Islet of Langerhans (tissue), 1 donor: Measurements from ENCODE around the gene TSNAXIP1.

Experiments used
- FAIRE-seq: peaks from one replicate; lab custom pipeline; 2011; peaks lifted over from hg19 to GRCh38; lab: Jason Lieb, UNC

TSNAXIP1 gene

DNA sequence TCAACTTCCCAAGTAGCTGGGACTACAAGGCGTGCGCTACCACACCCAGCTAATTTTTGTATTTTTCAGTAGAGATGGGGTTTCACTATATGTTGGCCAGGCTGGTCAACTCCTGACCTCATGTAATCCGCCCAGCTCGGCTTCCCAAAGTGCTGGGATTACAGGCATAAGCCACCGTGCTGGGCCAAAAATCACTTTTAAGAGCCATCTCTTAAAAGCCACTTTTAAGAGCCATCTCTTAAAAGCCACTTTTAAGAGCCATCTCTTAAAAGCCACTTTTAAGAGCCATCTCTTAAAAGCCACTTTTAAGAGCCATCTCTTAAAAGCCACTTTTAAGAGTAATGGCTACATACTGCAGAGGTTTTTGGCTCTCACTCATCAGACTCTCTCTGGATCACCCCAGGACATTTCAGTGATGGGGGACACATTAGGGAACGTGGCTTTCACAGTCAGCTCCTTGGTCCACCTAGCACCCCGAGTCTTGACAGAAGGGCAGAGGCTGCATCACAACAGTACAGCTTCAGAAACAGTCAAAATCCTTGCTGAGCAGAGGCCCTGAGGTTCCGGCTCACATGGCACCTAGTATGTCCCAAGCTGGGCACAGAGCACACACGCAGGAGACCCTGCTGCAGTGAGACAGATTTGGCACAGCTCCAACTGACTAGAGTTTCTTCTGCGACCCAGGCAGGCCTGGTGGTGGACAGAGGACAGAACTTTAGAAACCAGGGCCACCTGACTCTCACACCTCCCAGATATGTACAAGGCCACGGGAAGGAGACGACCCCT lies 23.9 kb upstream of the TSNAXIP1 start:
- no peak for FAIRE-seq

DNA sequence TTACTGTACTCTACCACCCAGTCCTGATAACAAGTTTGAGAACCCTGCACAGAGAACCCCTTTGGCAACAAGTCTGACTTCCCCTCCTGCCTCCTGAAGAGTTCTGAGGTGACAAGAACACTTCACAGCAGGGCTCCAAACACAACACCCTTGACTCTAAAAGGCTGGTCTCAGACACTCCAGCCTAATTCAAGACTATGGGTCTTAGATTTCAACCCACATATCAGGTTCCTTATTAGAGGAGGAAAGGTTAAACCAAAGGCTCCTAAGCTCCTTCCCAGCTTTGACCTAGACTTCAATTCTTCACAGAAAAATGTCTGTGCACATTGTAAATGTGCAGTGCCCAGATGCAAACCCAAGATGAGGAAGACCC lies 23.4 kb upstream of the TSNAXIP1 start:
- FAIRE-seq, result no peak

DNA sequence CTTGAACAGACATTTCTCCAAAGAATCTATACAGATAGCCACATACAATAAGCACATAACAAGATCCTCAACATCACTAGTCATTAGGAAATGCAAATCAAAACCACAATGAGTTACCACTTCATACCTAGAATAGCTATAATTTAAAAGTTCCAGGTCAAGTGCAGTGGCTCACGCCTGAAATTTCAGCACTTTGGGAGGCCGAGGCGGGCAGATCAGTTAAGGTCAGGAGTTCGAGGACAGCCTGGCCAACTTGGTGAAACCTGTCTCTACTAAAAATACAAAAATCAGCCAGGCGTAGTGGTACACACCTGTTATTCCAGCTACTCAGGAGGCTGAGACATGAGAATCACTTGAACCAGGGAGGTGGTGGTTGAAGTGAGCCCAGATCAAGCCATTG lies 20.2 kb upstream of the TSNAXIP1 start:
- FAIRE-seq, result no peak

DNA sequence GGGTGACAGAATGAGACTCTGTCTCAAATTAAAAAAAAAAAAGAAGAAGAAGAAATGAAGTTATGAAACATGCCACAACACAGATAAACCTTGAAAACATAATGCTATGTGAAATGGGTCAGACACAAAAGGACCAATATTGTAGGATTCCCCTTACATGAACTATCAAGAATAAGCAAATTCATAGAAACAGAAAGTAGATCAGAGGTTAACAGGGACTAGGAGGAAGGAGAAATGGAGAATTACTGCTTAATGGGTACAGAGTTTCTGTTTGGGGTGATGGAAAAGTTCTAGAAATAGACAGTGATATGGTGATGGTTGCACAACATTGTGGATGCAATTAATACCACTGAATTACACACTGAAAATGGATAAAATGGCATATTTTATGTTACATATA lies 16.6 kb upstream of the TSNAXIP1 start:
- FAIRE-seq, result no peak

DNA sequence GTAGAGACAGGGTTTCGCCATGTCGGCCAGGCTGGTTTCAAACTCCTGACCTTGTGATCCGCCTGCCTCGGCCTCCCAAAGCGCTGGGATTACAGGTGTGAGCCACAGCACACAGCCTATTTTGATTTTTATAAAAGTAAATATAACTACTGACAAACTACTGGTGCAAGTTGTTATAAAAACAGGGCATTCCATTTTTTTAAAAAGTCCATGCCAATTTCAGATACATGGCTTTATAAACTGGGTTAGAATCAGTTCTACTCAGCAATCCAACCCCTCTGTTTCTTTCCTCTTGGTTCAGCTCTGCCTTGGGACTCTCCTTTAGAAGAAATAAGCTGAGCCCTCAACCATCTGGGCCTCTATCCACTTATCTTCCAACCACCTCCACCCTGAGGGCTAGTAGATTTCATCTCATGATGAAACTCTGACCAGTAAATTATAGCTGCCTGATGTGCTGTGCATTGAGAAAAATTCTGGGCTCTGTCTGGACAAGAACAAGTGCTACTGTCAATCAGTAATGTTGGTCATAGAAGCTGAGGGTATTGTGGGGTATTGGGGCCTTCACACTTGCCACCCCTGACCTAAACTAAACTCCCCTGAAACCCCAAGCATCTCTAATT lies 10.5 kb upstream of the TSNAXIP1 start:
- no peak for FAIRE-seq

DNA sequence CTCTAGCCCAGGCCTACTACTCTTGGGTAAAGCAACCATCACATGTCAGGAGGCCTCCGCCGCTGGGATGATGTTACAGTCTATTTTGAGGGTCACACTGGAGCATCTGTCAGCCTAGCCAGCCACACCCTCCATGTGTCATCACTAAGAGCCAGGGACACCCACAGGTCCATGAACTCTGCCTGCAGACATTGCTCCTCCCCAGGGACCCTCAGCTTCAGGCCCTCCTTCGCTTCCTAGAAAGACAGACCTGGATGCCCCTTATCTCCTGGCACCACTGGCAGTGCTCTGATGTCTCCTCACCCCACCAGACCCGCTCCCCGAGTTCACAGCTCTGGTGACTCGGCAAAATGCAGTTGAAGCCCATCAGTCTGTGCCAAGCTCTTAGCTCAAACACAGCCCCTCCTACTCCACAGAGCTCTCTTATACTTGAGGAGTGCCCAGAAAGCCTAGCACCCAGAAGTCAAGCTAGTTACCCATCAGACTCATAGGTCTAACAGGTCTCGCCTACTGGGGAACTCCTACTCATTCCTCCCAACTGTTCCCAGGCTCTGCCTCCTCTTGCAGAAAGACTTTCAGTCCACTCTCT lies 6.3 kb upstream of the TSNAXIP1 start:
- FAIRE-seq, result no peak

DNA sequence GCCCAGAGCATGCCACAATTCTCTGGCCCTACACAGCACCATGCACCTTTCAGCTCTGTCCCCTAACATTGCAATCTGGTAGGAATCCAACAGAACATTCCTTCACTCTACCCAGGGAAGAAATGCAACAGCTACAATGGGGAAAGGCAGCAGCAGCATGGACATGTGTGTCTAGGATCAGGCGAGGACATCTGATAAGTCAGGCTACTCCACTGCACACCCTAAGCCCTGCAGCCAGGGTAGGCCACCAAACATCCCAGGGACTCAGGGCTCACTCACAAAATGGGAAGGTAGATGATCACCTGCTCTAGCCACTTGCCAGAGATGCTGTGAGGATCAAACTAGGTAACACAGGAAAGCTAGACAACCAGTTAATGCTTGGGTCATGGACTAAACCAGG lies 5.4 kb upstream of the TSNAXIP1 start:
- FAIRE-seq, result no peak

DNA sequence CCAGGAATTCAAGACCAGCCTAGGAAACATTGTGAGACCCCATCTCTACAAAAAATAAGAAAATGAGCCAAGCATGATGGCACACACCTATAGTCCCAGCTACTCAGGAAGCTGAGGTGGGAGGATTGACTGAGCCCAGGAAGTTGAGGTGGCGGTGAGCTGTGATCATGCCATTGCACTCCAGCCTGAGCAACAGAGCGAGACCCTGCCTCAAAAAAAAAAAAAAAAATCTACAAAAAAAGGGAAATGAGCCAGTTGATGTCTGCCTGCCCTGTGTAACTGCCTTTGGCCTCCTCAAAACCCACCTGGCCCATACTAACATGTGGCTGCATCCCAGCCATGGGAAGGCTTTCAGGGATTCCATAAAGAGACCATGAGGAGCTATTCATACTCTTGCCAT lies 4.8 kb upstream of the TSNAXIP1 start:
- no peak for FAIRE-seq

DNA sequence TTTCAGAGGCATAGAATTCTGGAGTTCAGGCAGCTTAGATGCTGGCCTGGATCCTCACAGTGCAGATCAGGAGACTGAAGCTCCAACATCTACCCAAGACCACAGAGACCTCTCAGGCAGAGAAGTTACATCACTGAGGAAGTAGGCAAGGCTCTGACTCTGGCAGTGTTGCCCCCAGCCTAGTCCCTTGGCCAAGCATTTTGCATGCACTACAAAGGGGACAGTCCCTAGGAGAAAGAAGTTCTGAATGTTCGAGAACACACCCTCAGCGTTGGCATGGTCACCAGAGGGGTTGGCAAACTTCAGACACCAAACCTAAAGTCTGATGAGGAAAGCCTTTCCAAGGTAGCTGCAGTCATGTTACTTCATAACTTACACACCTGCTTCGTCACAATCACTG lies 2.8 kb upstream of the TSNAXIP1 start:
- FAIRE-seq, result no peak

DNA sequence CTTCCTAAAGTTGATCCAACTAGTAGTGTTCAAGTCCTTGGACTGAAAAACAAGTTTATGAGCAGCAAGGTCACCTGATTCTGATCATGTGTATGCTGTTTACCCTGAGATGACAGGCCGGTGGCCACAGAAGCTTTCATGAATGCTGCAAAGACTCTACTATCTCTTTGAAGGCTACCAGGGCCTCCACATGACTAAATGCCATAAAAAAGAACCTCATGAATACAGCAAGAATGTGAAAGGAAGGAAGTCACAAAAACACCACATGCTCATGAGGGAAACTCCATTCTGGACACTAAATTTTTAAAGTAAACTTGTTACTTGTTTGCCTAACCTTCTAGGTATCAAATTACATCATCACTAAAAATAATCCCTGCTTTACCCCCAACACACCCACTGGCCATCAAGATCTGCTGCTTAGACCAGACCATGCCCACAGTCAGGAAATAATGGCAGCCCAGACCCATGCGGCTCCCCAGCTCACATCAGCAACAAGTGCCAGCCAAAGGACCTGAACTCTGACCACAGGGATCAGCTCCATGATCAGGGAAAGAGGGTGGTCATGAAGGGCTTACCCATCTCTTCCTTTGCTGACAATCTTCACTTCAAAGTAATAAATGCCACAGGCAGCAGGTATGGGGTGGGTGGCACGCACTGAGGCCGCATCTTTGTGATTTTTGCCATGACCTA lies 1.7 kb upstream of the TSNAXIP1 start:
- FAIRE-seq, result no peak

DNA sequence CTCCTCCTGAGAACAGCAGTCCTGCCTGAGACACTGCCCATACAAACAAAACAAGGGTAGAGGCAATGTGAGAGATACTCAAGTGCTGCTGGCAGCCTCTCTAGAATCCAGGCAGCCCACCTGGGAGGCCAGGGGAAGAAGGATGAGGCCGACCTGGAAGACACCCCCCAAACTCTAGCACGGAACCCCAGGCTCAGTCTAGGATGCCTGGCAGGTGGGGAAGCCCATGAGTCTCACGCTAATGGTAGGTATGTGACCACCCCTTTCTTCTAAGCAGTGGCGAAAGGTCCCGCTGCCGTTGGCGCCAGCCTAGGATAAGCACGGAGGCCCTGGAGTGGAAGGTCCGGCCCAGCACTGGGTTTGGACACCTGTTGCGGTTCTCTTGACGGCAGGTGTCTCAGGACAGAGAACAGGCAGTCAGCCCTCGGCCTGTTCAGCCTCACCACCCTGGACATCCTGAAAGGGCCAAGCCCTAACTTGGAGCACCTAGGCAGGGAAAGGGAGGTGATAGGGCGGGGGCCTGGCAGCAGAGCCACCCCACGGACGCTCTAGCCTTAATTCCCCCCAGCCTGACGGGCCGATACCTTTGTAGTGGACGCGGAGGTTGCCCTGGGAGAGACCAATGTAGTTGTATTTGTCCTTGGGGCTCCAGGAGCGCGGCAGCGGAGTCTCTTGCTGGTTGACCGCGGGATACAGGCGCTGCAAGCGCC lies 816 bp upstream of the TSNAXIP1 start:
- FAIRE-seq, result no peak

DNA sequence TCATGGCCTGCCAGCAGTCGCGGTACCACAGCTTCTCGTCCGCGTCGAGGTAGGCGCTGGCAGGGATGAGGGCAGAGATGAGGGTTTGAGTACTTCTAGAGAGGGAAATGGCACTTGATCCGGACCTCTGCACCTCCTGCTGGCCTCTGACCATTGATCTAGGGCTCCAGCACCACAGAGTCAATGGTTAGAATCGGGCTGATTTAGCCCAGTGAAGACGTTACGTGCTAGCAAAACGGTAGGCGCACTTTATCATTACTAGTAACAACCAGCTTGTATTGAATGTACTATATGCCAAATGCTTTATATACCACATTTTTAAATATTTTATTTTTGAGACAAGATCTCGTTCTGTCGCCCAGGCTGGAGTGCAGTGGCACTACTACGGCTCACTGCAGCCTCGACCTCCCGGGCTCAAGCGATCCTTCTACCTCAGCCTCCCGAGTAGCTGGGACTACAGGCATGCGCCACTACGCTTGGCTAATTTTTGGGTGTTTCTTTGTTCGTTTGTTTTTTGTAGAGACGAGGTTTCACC lies 526 bp downstream of the TSNAXIP1 start:
- FAIRE-seq, result no peak

DNA sequence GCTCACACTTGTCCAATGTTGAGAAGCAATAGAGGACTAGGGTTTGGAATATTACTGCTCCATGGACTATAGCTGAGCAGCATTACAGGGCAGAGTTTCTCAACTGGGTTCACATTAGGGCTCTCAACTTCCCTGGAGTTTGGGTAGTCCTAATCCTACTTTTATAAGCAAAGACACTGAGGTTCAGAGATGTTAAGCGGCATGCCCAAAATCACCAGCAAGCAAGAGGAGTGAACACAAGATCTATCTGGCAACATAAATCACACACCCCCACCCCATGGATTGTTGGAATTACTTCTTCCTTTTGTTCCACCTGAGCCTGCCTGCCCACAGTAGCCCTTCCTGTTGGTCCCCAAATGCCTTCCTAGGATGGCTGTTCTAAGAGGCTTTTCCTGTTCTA lies 5.2 kb downstream of the TSNAXIP1 start:
- no peak for FAIRE-seq

DNA sequence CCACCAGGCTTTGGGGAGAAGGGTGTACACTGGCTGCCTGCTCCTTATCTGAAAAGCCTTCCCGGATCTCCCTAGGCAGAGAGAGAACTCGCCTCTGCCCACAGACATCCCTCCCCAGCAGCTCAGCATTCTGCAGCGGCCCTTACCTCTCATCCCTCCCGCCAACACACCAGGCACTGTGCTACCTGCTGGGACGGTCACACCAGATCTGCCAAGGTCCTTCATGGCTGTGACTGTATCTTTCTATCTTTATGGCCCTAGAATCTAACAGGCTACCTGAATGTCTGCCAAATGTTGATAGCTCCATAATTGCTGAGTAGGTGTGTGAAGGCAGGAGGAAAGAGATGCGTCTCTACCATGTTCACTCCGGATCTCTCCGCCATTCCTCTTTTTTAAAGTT lies 7.9 kb downstream of the TSNAXIP1 start:
- no peak for FAIRE-seq

DNA sequence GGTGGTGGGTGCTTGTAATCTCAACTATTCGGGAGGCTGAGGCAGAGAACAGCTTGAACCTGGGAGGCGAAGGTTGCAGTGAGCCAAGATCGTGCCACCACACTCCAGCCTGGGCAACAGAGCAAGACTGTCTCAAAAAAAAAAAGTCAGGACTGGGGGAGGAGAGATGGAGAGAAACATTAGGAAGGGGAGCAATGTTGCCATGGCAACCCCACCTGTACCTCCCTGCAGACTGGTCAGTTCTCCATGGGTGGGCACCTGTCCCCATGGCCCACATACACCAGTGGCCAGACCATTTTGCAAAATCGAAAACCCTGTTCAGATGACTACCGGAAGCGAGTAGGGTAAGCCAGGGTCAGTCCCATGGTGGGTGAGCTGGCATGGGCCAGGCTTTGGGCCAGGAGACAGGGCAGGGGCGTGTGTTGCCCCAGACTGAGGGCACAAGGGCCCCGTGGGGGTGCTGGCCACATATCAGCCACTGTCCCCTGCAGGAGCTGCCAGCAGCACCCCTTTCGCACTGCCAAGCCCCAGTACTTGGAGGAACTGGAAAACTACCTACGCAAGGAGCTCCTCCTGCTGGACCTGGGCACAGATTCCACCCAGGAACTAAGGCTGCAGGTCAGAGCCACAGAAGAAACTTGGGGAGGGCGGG lies 14.0 kb downstream of the TSNAXIP1 start:
- FAIRE-seq, result no peak

DNA sequence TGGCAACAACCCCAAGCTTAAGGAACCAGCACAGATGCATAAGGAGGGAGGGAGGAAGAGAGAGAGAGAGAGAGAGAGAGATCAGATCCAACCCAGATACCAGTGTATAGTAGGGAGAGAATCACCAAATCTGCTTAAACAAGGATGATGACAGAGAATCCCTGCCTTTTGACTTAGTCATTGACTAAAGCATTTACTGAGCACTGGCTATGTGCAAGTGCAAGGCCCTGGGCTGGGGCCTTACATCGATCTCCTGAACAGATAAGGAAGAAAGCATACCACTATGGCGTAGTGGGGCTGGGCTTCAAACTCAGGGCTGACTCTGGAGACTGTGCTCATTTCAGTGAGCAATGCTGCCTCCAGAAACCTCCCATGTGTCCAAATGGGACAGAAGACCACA lies 15.8 kb downstream of the TSNAXIP1 start:
- no peak for FAIRE-seq

DNA sequence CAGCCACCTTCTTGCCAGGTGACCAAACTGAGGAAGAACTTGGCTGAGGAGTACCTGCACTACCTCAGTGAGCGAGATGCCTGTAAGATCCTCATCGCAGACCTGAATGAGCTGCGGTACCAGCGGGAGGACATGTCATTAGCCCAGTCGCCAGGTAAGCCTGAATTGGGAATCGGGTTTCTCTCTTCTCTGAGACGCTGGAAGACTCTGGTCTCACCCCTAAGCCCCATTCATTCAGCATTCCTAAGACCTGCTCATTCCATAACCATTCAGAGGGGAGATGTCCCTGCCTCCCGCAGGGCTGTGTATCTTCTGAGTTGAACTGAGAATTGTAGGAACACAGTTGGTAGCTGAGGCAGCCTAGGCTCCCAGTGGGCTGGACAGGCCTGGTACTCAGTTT lies 18.4 kb downstream of the TSNAXIP1 start:
- no peak for FAIRE-seq

DNA sequence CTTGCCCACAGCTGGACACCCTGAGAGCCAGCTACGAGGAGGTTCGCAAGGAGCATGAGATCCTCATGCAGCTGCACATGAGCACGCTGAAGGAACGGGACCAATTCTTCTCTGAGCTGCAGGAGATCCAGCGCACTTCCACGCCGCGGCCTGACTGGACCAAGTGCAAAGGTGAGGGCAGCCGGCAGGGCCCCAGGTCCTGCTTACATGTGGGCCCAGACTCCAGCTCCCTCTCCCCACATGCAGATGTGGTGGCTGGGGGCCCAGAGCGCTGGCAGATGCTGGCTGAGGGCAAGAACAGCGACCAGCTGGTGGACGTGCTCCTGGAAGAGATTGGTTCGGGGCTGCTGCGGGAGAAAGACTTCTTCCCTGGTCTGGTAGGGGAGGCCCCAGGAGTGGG lies 19.2 kb downstream of the TSNAXIP1 start:
- FAIRE-seq, result no peak

DNA sequence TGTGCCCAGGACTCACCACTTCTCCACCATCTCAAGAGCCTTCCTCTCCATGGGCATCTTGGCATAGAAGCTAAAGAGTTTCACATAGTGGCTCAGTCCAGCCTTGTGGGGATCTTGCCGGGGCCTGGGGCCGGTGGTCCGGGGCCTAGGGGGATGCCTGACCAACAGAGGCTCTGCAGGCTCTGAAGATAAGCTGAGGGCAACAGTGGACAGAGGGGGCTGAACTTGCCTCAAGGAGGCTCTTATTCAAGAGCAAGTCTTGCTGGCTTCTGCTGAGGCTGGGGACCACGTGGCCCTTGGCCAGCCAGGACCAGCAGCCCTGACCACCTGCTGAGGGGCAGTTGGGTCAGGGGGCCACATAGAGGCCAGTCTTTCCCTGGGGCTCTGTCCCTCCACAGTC lies 22.0 kb downstream of the TSNAXIP1 start:
- no peak for FAIRE-seq

DNA sequence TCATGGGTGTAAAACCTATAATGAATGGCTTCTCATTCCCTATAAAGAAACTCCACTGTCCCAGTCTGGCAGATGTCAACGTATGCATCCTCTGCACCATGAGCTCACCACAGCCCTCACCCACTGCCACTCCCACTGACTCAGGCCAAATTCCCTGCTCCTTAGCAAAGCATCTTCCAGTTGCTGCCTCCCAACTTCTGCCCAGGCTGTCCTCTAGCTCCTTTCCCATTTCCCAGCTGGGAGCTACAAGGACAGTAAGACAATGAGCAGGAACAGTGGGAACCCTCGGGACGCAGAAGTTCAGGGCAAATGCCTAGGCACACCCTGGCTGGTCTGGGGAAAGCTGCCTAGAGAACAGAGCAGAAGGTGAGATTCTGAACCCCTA lies 26.3 kb downstream of the TSNAXIP1 start:
- no peak for FAIRE-seq

DNA sequence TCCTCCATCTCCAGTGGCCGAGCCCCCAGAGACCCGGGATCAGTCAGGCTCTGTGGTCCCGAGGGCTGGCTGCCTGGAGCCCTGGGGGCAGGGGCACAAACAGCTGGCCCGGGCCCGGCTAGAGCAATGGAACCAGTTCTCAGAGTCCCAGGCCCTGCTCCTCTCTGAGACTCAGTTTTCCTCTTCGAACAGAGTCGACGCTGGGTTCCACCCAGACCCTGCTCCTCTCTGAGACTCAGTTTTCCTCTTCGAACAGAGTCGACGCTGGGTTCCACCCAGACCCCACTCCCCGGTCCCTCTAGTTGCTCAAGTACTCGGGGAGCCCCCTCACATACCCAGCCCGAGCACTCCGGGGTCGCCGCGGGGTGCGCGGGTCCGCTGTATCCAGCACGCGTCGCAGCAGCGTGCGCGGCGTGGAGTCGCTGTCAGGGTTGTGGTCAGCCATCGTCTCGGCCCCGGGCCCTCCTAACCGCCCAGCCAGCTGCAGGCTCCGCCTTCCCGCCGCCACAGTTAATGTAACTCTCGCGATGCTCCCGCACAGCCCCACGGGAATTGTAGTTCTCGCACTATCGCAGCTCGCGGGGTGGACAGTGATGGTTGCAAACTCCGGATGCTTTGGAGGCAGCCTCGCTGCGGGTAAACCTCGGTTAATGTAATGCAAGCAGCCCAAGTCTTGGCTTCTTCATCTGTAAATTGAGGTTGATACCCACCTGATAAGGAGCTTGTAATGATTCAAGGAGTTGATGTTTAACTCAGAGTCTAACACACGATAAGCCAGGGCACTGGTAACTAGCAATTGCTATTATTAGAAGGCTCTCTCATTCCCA lies 26.9 kb downstream of the TSNAXIP1 start:
- no peak for FAIRE-seq
